ENCODE measurements around the gene AARS2. TPM values are rescaled to one million over a fixed set of nuclear protein-coding genes. Genes with fewer than 3 reads are reported as not detected.
"Not testable (repeated sequence)": the region's sequence is repeated elsewhere in the genome, so short reads cannot be mapped to it uniquely, and the experiment has no call there.

Gene AARS2
- total and polyA plus RNA-seq, 12 donors: 5.3 to 15.9 (median 9.7) TPM

DNA sequence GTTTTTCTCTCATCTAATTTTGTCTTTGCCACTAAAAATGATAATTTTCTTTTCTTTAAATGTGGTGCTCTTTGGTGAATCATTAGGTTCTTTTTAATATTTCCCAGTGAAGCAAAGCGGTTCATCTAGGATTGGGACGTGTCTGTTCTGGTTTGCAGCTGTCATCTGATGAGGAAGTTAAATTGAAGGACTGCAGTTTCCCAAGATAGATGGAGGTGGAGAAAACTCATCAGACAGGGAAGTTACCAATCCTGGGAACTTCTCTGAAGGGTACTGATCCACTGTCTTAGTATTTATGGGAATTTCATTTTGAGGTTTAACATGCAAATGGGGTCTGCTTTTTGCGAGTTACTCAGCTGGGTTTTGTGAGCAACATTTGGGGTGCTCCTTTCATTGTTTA, 2.4 kb upstream of the AARS2 start:
- intact Hi-C loops (cut with DNase I): no loop called here
- WGBS, 4 donors: 44 to 62% (median 56%) methylated on average over 3 of the region's 3 CpGs
- Histone ChIP-seq H3K4me1 (replicated peaks in 1 of 2) (peaks cover 8 to 11% of the 10 kb centered on the region in 2 donors), H3K27ac (no peak overlapping the region), H3K9me3 (replicated peaks in 1 of 3) (no peaks in the 10 kb centered on the region), H3K4me3 (no peak overlapping the region), H3K36me3 (replicated peaks in 1 of 2) (peaks cover 0 to 11% of the 10 kb centered on the region in 2 donors), H3K27me3 (peaks cover 7% of the 10 kb centered on the region)
- no peak for DNase-seq
- no peak for TF ChIP-seq POLR2A (IDR thresholded peaks at IDR 0.05)
- TF ChIP-seq, protein P1, sequence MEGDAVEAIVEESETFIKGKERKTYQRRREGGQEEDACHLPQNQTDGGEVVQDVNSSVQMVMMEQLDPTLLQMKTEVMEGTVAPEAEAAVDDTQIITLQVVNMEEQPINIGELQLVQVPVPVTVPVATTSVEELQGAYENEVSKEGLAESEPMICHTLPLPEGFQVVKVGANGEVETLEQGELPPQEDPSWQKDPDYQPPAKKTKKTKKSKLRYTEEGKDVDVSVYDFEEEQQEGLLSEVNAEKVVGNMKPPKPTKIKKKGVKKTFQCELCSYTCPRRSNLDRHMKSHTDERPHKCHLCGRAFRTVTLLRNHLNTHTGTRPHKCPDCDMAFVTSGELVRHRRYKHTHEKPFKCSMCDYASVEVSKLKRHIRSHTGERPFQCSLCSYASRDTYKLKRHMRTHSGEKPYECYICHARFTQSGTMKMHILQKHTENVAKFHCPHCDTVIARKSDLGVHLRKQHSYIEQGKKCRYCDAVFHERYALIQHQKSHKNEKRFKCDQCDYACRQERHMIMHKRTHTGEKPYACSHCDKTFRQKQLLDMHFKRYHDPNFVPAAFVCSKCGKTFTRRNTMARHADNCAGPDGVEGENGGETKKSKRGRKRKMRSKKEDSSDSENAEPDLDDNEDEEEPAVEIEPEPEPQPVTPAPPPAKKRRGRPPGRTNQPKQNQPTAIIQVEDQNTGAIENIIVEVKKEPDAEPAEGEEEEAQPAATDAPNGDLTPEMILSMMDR (IDR thresholded peaks at IDR 0.05): no peak

DNA sequence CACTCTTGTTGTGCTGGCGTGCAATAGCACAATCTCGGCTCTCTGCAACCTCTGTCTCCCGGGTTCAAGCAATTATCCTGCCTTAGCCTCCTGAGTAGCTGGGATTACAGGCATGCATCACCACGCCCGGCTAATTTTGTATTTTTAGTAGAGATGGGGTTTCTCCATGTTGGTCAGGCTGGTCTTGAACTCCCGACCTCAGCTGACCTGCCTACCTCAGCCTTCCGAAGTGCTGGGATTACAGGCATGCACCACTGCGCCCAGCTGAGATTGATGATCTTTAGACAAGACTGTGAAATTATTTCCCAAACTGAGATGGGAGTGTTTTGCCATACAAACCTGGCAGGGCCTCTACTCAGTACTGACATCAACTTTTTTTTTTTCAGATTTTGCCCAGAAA, 1.5 kb upstream of the AARS2 start:
- H3K4me3 ChIP-seq; H3K9me3 ChIP-seq (replicated peaks in 1 of 3); H3K27me3 ChIP-seq; H3K27ac ChIP-seq; intact Hi-C loops (cut with DNase I); DNase-seq: not testable (repeated sequence)
- 76 to 87% (median 82%) methylated on average over 8 of the region's 8 CpGs for WGBS, 4 donors
- peaks cover 0 to 20% of the 10 kb centered on the region in 2 donors for H3K36me3 ChIP-seq (replicated peaks in 1 of 2)
- H3K4me1 ChIP-seq (replicated peaks in 1 of 2): peaks cover 8 to 11% of the 10 kb centered on the region in 2 donors

DNA sequence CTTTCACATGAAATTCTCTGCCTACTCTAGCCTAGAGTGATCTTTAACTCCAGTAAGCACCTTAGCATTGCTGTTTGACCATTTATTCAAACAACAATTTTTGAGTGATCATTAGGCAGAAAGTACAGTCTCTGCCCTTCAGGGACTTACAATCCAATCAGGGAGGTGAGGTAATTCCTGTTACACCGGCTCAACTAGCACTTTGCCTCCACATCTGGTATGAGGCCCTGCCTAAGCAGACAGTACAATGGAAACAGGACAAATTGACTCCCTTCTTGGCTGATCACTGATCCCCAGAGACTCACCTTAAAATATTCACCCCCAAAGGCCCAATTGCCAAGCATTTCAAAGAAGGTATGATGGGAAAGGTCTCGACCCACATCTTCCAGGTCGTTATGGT, 1.4 kb downstream of the AARS2 start:
- Histone ChIP-seq H3K27ac (no peak overlapping the region), H3K36me3 (replicated peaks in 1 of 2) (peaks cover 0 to 46% of the 10 kb centered on the region in 2 donors), H3K27me3 (no peaks in the 10 kb centered on the region), H3K4me3 (no peak overlapping the region), H3K9me3 (replicated peaks in 1 of 3) (no peaks in the 10 kb centered on the region), H3K4me1 (replicated peaks in 1 of 2) (peaks cover 8 to 11% of the 10 kb centered on the region in 2 donors)
- no peak for TF ChIP-seq POLR2A (IDR thresholded peaks at IDR 0.05)
- TF ChIP-seq, protein P1 (IDR thresholded peaks at IDR 0.05): no peak
- DNase-seq: no peak
- intact Hi-C loops (cut with DNase I): no loop called here
- WGBS, 4 donors: 78 to 88% (median 83%) methylated on average over 3 of the region's 3 CpGs

DNA sequence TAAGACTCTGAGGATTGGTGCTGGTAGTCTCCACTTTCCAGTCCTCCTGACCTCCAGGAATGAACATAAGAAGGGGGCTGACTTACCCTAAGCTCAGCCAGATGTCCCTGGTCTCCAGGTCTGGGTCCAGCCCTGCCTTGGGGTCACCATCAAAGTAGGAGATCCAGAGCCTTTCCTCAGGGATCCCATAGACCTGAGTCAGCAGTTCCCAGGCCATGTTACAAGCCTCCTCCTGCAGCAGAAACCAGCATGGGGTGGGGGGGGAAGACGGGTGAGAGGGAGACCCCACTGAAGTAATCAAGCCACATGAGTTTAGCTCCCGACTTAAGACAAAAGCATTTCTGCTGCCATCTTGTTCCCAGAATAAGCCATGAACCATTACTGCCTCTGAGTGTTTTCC, 1.8 kb downstream of the AARS2 start:
- Histone ChIP-seq H3K9me3 (replicated peaks in 1 of 3) (no peaks in the 10 kb centered on the region), H3K36me3 (replicated peaks in 1 of 2) (peaks cover 0 to 51% of the 10 kb centered on the region in 2 donors), H3K4me1 (replicated peaks in 1 of 2) (peaks cover 8 to 11% of the 10 kb centered on the region in 2 donors), H3K27me3 (no peaks in the 10 kb centered on the region), H3K27ac (no peak overlapping the region), H3K4me3 (no peak overlapping the region)
- intact Hi-C loops (cut with DNase I): no loop called here
- 50 to 82% (median 78%) methylated on average over 2 of the region's 2 CpGs for WGBS, 4 donors
- no peak for DNase-seq
- TF ChIP-seq, protein P1 (IDR thresholded peaks at IDR 0.05): no peak
- no peak for TF ChIP-seq POLR2A (IDR thresholded peaks at IDR 0.05)

DNA sequence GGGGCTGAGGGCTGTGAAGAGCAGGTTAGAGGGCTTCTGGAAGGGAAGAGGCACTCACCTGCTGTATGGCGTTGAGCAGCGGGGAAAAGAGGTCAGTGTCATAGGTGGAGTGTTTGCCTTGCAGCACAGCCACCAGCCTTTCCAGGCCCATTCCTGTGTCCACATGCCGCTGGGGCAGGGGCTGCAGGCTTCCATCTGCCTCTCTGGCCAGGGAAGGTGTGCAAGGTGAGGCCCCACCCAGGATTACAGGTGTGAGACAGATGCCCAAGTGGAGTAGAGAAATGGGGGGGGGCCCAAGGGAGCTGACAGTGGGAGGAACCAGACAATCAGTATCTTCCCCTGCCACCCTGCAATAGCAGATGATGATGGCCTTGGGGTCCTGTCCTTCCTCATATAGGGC, 2.9 kb downstream of the AARS2 start:
- Histone ChIP-seq H3K9me3 (replicated peaks in 1 of 3) (no peaks in the 10 kb centered on the region), H3K4me1 (replicated peaks in 1 of 2) (peaks cover 8 to 11% of the 10 kb centered on the region in 2 donors)

More for the DNA sequence above, 2.9 kb downstream of the AARS2 start:
- Histone ChIP-seq H3K27ac (no peak overlapping the region), H3K36me3 (replicated peaks in 1 of 2) (peaks cover 0 to 61% of the 10 kb centered on the region in 2 donors), H3K4me3 (no peak overlapping the region), H3K27me3 (no peaks in the 10 kb centered on the region)
- TF ChIP-seq, protein P1 (IDR thresholded peaks at IDR 0.05): no peak
- no peak for TF ChIP-seq POLR2A (IDR thresholded peaks at IDR 0.05)
- DNase-seq: no peak
- intact Hi-C loops (cut with DNase I): no loop called here
- 96 to 100% (median 99%) methylated on average over 3 of the region's 3 CpGs for WGBS, 4 donors

All from adrenal gland (tissue), 12 donors.